Measurements from ENCODE around the gene PDPN. TPM values are rescaled to one million over a fixed set of nuclear protein-coding genes. Genes with fewer than 3 reads are reported as not detected.

The PDPN gene
- total and polyA plus RNA-seq, 2 of the 13 experiments (the other 11 are each of a cell fraction or from before 2014, with no cell fraction given), result not detected

GRCh38 chr1:13604176-13604575, 20.5 kb downstream of the PDPN start (continued):
- TF ChIP-seq, protein P1, sequence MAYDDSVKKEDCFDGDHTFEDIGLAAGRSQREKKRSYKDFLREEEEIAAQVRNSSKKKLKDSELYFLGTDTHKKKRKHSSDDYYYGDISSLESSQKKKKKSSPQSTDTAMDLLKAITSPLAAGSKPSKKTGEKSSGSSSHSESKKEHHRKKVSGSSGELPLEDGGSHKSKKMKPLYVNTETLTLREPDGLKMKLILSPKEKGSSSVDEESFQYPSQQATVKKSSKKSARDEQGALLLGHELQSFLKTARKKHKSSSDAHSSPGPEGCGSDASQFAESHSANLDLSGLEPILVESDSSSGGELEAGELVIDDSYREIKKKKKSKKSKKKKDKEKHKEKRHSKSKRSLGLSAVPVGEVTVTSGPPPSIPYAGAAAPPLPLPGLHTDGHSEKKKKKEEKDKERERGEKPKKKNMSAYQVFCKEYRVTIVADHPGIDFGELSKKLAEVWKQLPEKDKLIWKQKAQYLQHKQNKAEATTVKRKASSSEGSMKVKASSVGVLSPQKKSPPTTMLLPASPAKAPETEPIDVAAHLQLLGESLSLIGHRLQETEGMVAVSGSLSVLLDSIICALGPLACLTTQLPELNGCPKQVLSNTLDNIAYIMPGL (CRISPR knock-in tag; IDR thresholded peaks at IDR 0.05; ENCODE audit: borderline replicate concordance in 1 of 2, low read depth in 1 of 2), result no peak
- TF ChIP-seq SIN3B (IDR thresholded peaks at IDR 0.05; ENCODE audit: low read length) (no peak), ARNT (IDR thresholded peaks at IDR 0.05) (no peak), PATZ1 (CRISPR knock-in tag; IDR thresholded peaks at IDR 0.05) (no peak), KDM1A (CRISPR knock-in tag; IDR thresholded peaks at IDR 0.05) (no peak), MLLT10 (CRISPR knock-in tag; IDR thresholded peaks at IDR 0.05) (no peak), ZNF335 (CRISPR knock-in tag; IDR thresholded peaks at IDR 0.05) (no peak)

DNA sequence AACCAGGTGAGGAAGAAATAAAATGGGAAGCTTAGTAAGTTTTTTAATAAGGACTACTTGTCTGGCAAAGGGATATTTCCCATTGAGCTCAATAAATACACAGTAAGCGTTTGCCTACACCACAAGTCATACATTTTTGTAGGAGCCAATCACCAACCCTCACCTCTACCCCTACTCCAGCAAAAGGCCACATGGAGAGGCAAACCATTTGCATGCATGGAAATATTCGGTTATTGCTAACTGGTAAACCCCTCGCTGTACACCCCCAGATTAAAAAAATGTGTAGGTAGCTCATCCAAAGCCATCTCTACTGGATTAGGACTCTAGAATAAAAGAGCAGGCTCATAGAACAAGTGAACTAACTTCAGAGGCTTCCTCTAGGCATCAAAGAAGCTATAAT, 21.1 kb downstream of the PDPN start:
- 12% methylated on average over 3 of the region's 3 CpGs for WGBS (ENCODE audit: low lambda C conversion rate)
- no peak overlapping the region for H3K9ac ChIP-seq (ENCODE audit: insufficient read depth, low read depth, low read length)
- BruUV-seq (replicated peaks), result no TSS peak
- no peaks in the 10 kb centered on the region for H3K9me3 ChIP-seq (ENCODE audit: low read length)
- H4K20me1 ChIP-seq (ENCODE audit: insufficient read depth, low read length), result no peaks in the 10 kb centered on the region
- in situ Hi-C loops (cut with HindIII; ENCODE audit: extremely low pct_ligation_motif_present, low pct_unique_long_range_greater_than_20kb), result no loop called here
- H3K4me1 ChIP-seq (ENCODE audit: insufficient read depth, low read length), result no peaks in the 10 kb centered on the region
- DNase-seq (ENCODE audit: low spot score) (no peak), FAIRE-seq (no peak), ATAC-seq (no peak)
- no peak overlapping the region for H3K4me2 ChIP-seq (ENCODE audit: low read depth, low read length)
- H3K4me3 ChIP-seq (replicated peaks in 1 of 3; ENCODE audit: insufficient read depth in 1 of 3, low read depth in 2 of 3, low read length in 3 of 3), result no peak overlapping the region
- intact Hi-C loops (cut with micrococcal nuclease; ENCODE audit: unreplicated experiment), result no loop called here
- H3K27me3 ChIP-seq (ENCODE audit: control insufficient read depth in 1 of 2, insufficient read depth in 2 of 2, low read length in 2 of 2), result peaks cover 0 to 14% of the 10 kb centered on the region in 2 experiments; a peak in 1 of 5 replicates
- no peaks in the 10 kb centered on the region for H3K36me3 ChIP-seq (replicated peaks in 1 of 2; ENCODE audit: control insufficient read depth in 1 of 2, insufficient read depth in 2 of 2, low read length in 2 of 2)
- H3K27ac ChIP-seq (ENCODE audit: extremely low read length, insufficient read depth, low read length), result no peak overlapping the region
- H3K79me2 ChIP-seq (ENCODE audit: insufficient read depth, low read length), result no peaks in the 10 kb centered on the region
- no peak overlapping the region for H2AFZ ChIP-seq (ENCODE audit: low read length)
- ChIA-PET CTCF (ENCODE audit: low intra/inter-chr PET ratio, low total read pairs) (no interaction called here), POLR2A (no interaction called here)
- TF ChIP-seq, protein P2, sequence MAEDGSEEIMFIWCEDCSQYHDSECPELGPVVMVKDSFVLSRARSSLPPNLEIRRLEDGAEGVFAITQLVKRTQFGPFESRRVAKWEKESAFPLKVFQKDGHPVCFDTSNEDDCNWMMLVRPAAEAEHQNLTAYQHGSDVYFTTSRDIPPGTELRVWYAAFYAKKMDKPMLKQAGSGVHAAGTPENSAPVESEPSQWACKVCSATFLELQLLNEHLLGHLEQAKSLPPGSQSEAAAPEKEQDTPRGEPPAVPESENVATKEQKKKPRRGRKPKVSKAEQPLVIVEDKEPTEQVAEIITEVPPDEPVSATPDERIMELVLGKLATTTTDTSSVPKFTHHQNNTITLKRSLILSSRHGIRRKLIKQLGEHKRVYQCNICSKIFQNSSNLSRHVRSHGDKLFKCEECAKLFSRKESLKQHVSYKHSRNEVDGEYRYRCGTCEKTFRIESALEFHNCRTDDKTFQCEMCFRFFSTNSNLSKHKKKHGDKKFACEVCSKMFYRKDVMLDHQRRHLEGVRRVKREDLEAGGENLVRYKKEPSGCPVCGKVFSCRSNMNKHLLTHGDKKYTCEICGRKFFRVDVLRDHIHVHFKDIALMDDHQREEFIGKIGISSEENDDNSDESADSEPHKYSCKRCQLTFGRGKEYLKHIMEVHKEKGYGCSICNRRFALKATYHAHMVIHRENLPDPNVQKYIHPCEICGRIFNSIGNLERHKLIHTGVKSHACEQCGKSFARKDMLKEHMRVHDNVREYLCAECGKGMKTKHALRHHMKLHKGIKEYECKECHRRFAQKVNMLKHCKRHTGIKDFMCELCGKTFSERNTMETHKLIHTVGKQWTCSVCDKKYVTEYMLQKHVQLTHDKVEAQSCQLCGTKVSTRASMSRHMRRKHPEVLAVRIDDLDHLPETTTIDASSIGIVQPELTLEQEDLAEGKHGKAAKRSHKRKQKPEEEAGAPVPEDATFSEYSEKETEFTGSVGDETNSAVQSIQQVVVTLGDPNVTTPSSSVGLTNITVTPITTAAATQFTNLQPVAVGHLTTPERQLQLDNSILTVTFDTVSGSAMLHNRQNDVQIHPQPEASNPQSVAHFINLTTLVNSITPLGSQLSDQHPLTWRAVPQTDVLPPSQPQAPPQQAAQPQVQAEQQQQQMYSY (CRISPR knock-in tag; IDR thresholded peaks at IDR 0.05), result no peak
- TF ChIP-seq JUND (CRISPR knock-in tag; IDR thresholded peaks at IDR 0.05) (no peak), ZFP41 (CRISPR knock-in tag; IDR thresholded peaks at IDR 0.05; ENCODE audit: borderline replicate concordance) (no peak), DRAP1 (CRISPR knock-in tag; IDR thresholded peaks at IDR 0.05) (no peak), KMT2A (CRISPR knock-in tag; IDR thresholded peaks at IDR 0.05) (no peak), ZNF563 (CRISPR knock-in tag; IDR thresholded peaks at IDR 0.05) (no peak), KAT2B (IDR thresholded peaks at IDR 0.05; ENCODE audit: borderline replicate concordance, low read depth, low read length) (no peak), SNAI1 (CRISPR knock-in tag; IDR thresholded peaks at IDR 0.05; ENCODE audit: borderline replicate concordance) (no peak), ARHGAP35 (CRISPR knock-in tag; IDR thresholded peaks at IDR 0.05; ENCODE audit: borderline replicate concordance) (no peak), ZNF430 (CRISPR knock-in tag; IDR thresholded peaks at IDR 0.05) (no peak), ZNF235 (CRISPR knock-in tag; IDR thresholded peaks at IDR 0.05; ENCODE audit: borderline replicate concordance) (no peak)
